NCI-H2196 (cell line): ENCODE data around the gene GPAM.
"Not testable (repeated sequence)": the region's sequence is repeated elsewhere in the genome, so short reads cannot be mapped to it uniquely, and the experiment has no call there.

Source experiments
- DNase-seq: peaks from one replicate; lab custom pipeline; 2025; ENCODE audit not compliant: unreplicated experiment; lab: John Stamatoyannopoulos, UW

GPAM gene

GRCh38 chr10:112216151-112216550, 32.6 kb upstream of the GPAM start:
- DNase-seq: no peak

GRCh38 chr10:112215342-112215774, 31.8 kb upstream of the GPAM start:
- no peak for DNase-seq

DNA sequence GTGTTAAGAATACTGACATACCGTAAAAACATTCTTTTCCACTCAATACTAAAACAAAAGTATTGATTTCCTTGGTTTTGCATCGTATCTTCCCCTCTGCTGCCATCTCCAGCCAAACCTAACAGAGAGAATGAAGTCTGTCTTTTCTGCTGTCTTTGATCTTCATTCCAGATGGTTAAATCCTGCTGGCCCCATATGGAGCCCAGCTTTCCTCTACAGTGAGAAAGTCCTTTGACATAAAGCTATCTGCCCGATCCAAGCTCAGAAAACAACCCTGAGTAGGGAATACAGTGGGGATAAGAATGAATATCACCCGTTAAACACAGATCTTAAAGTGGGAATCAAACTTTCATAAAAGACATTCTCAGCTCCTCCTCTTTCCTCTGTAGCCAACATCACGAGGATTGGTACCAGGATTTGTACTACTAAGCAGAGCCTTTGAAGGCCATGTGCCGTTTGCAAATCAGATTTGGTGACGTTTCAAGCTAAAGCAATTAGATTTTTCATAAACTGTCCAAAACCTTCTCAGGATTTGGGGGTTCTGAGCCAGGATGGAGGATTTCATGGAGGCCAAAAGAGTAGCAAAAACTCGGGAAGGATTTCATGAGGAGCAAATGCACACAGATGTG, 30.8 kb upstream of the GPAM start:
- DNase-seq: no peak

- no peak for DNase-seq
These were observed 30.3 kb upstream of the GPAM start for GRCh38 chr10:112213836-112214235.

- DNase-seq: no peak
These were observed 29.7 kb upstream of the GPAM start for GRCh38 chr10:112213098-112213823.

DNA sequence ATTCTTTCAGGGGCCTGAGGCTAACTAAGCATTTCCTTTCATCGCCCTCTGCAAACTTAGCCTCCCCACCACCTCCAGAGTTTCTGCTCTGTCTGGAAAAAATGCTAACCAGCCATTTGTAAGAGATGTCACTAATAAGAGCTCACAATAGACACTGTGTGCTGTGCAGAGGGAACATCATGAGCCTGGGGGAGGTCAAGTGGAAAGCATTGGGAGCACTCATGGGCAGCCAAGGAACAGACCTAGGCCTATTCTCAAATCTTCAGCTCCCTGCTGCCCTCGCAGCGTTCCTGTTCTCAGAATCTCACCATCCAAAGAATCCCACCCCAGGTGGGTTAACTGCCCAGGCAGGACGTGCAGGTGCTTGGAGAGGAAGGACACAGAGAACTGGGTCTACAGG, 27.1 kb upstream of the GPAM start:
- DNase-seq: no peak

GRCh38 chr10:112209684-112210131, 26.1 kb upstream of the GPAM start:
- no peak for DNase-seq

DNA sequence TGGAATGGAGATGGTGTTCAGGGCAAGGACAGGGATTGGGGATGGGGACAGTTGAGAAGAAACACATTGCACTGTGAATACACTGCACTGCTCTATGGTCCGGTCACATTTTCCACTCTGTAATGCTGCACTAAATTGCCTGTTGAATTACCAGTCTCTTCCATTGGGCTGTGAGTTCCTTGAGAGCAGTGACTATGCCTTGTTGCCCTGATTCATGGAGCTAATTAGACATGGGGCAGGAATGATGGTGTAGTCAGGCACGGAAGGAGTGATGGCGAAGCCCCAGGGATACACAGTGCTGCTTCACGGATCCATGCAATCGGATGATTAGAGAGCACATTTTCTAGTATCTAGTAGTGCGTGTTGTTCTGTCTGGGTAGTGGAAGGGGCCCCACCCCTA, 25.4 kb upstream of the GPAM start:
- no peak for DNase-seq

- no peak for DNase-seq
These were observed 24.7 kb upstream of the GPAM start for GRCh38 chr10:112208292-112208691.

- no peak for DNase-seq
These were observed 19.9 kb upstream of the GPAM start for GRCh38 chr10:112203328-112204076.

DNA sequence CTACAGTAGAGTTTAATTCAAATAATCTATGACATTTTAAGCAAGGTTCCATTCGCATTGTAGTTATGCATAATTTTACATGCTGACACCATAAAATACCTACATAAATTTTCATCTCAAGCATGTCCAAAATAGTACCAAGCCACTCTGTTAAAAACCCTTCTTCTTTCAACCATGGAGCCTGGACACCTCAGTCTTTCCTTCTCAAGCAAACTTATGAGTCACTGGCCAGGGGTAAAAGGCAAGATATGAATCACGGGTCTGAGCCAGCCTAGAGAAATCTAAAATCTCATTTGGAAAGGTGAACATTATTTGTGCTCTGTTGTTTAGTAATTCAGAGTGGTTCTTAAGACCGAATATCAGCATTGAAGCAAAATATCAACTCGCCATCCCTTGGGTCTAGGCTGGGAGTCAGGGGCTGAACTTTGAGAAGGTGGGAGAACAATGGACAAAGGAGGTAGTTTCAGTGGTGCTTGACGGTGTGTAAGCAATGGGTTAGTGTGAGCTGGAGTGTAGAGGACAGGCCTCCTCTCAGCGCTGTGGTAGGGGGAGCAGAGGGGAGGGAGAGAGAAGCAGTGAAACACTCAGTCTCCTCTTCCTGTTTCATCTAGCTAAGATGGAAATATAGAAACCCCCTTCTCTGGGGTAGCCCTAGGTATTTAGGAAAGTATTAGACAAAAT, 19.1 kb upstream of the GPAM start:
- no peak for DNase-seq

GRCh38 chr10:112202076-112202475, 18.5 kb upstream of the GPAM start:
- no peak for DNase-seq

- no peak for DNase-seq
These were observed 17.8 kb upstream of the GPAM start for GRCh38 chr10:112201334-112201733.

DNA sequence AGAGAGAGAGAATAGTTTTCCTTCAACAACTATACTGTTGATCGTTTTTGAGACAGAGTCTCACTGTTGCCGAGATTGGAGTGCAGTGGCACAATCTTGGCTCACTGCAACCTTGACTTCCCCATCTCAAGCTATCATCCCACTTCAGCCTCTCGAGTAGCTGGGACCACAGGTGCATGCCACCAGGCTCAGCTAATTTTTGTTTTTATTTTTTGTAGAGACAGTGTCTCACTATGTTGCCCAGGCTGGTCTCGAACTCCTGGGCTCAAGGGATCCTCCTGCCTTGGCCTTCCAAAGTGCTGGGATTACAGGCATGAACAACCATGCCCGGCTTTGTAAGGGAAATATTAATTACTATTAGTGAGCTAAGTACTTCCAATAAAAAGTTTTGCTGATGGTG, 16.7 kb upstream of the GPAM start:
- DNase-seq: not testable (repeated sequence)

DNA sequence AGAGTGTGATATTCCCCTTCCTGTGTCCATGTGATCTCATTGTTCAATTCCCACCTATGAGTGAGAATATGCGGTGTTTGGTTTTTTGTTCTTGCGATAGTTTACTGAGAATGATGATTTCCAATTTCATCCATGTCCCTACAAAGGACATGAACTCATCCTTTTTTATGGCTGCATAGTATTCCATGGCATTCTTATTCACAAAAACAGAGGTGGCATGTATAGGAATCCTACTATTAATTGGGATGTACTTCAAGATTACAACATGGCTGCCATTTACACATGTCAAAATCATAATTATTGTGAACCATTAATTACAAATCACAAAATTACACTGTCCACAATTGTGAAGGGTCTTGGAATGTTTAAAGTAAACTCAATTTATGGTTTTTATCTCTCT, 14.1 kb upstream of the GPAM start:
- DNase-seq: not testable (repeated sequence)

DNA sequence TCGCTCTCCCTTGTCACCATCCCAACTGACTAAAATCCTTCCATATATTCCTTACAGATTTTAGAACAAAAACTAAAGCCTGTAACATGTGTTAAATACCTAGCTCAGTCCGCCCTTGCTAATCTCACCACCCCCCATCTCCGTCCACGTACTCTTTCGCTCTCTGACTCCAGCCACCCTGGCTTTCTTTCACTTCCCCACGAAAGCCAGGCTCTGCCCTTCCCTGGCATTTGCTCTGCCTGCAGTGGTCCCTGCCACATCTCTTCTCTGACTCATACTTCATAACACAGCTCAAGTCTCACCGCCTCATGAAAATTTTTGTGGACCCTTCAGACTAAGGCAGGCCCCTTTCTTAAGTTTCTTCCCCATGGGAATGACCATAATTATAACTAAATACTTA, 11.7 kb upstream of the GPAM start:
- no peak for DNase-seq

DNA sequence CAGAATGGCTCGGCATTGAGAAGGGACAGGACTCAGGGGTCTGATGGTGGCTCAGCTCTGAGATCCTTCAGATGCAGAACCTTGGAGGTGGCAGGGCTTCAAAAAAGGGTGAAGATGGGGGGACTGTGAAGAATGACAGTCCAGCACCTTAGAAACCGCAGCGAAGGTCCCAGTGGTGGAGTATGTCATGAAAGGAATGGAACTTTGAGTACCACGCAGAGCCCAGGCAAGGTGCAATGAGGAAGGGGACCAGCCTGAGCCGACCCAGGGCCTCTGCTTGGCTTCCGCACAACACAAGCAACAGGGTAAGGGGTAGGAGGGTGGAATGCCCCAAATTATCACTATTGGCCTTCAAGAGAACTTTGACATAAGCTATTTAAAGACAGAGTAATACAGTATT, 8.2 kb upstream of the GPAM start:
- DNase-seq: no peak

DNA sequence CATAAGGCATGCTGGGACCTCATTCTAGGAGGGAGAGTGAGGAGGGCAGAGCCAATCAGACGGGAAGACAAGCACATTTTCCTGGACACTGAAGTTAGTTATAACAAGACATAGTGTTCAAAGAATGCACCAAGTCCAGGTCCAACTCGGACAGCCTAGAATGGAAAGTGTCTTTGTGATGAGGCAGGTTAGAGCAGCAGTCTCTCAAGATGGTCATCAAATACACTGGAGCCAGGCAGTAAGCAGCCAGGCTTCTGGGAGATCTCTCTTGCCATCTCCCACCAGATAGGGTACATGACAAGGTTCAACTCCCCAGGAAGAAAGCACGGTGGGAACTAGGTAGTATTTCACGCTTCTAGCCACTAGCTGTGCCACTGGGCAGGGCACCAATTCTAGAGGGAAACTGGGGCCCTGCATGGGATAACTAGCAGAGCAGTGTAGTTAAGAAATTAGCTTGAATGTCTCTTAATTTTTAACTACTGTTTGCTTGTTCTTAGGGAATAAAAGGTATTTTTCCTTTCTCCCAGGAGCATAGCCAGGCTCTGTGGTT, 7.6 kb upstream of the GPAM start:
- no peak for DNase-seq

- DNase-seq: no peak
These were observed 5.9 kb upstream of the GPAM start for GRCh38 chr10:112189465-112189864.

GRCh38 chr10:112187527-112187926, 4.0 kb upstream of the GPAM start:
- DNase-seq: no peak

DNA sequence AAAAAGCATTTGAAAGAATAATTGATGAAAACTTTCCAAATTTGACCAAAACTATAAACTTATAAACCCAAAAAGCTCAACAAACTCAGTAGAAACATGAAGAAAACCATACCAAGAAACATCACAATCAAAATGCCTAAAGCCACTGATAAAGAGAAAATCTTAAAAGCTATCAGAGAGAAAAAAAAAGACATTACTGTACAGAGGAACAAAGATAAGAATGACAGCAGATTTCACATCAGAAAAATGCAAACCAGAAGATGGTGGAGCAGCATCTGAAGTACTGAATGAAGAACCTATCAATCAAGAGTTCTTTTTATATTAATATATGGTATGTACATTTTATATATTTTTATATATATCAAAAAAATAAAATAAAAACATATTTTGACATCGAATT, 2.4 kb upstream of the GPAM start:
- no peak for DNase-seq
